Activated CD8-positive, alpha-beta T cell treated with anti-CD3 and anti-CD28 coated beads for 36 hours (primary cell): ENCODE data around the gene PDF. TPM values are rescaled to one million over a fixed set of nuclear protein-coding genes. Genes with fewer than 3 reads are reported as not detected.

Experiments
- ATAC-seq: fragments of 200-7000 bp; cut with Tn5 transposase; one replicate; pipeline ENCODE4 v1.10.0; 2021; ENCODE audit warnings: mild to moderate bottlenecking, moderate library complexity
- CTCF ChIA-PET: fragments of 350-600 bp; sonication (Branson Sonifier 250); formaldehyde crosslinking; loops from one replicate; lab custom pipeline; 2021; ENCODE audit warnings: antibody characterized with exemption; lab: Charles Lee
- POLR2A ChIA-PET: fragments of 350-600 bp; sonication (Branson Sonifier 250); formaldehyde crosslinking; loops from one replicate; lab custom pipeline; 2021; ENCODE audit warnings: antibody characterized with exemption; lab: Charles Lee
- DNase-seq: peaks from one replicate; pipeline ENCODE4 v3.0.0-alpha.2; 2020
- H3K27ac Mint-ChIP-seq: one replicate; pipeline ENCODE4 v1.8.0; 2021; ENCODE audit warnings: mild to moderate bottlenecking, mixed read lengths
- H3K27me3 Mint-ChIP-seq: one replicate; pipeline ENCODE4 v1.8.0; 2021; ENCODE audit warnings: mixed read lengths
- H3K36me3 Mint-ChIP-seq: one replicate; pipeline ENCODE4 v1.8.0; 2021; ENCODE audit warnings: low read depth, mixed read lengths
- H3K4me1 Mint-ChIP-seq: one replicate; pipeline ENCODE4 v1.8.0; 2021; ENCODE audit warnings: low read depth, mixed read lengths
- H3K4me3 Mint-ChIP-seq: one replicate; pipeline ENCODE4 v1.8.0; 2021; ENCODE audit warnings: mild to moderate bottlenecking, moderate library complexity, mixed read lengths
- H3K9me3 Mint-ChIP-seq: one replicate; pipeline ENCODE4 v1.8.0; 2021; ENCODE audit warnings: mixed read lengths
- CTCF ChIP-seq: fragments of 200-600 bp; IDR thresholded peaks from one replicate; pipeline ENCODE4 v1.8.0; 2022; ENCODE audit warnings: antibody characterized with exemption, mild to moderate bottlenecking
- intact Hi-C: fragments of 100-400 bp; cut with micrococcal nuclease; formaldehyde crosslinking; loops from one replicate; pipeline ENCODE4 v1.10.0; 2022
- total RNA-seq, 2 experiments: library from RNA; stranded (reverse); gene quantifications; one replicate each; pipeline ENCODE4 v1.2.3, GENCODE V29; 2021

Gene PDF
- total RNA-seq, 2 experiments from 2014 or later: 16.1 to 19.5 TPM

GRCh38 chr16:69373019-69373418 is 42.6 kb upstream of the PDF start:
- Mint-ChIP-seq H3K27ac (peak overlapping the region; percentile 14), H3K36me3 (peaks cover 51% of the 10 kb centered on the region), H3K4me1 (peaks cover 8% of the 10 kb centered on the region), H3K27me3 (no peaks in the 10 kb centered on the region), H3K9me3 (no peaks in the 10 kb centered on the region), H3K4me3 (no peak overlapping the region)
- CTCF ChIA-PET: no interaction called here
- intact Hi-C loops: no loop called here
- DNase-seq: no peak
- ATAC-seq: no peak
- TF ChIP-seq CTCF: no peak
- POLR2A ChIA-PET: interaction anchor here (0.8 to 1.8 kb wide), 3 partner anchors 16 to 63 kb away, joined by 3 to 6 read pairs (median 3); partner anchors contain the start of gene TMED6

GRCh38 chr16:69371564-69371963 is 41.2 kb upstream of the PDF start:
- POLR2A ChIA-PET: no interaction called here
- ATAC-seq (no peak), DNase-seq (no peak)
- Mint-ChIP-seq H3K27ac (no peak overlapping the region), H3K4me1 (peaks cover 10% of the 10 kb centered on the region), H3K27me3 (no peaks in the 10 kb centered on the region), H3K36me3 (peaks cover 56% of the 10 kb centered on the region), H3K4me3 (no peak overlapping the region), H3K9me3 (no peaks in the 10 kb centered on the region)
- CTCF ChIA-PET: interaction anchor here (1.2 kb wide), 1 partner anchor 25 kb away, joined by 3 read pairs; no protein-coding TSS in a partner anchor
- TF ChIP-seq CTCF: no peak
- intact Hi-C loops: no loop called here

- no peak for ATAC-seq
- ChIA-PET CTCF (no interaction called here), POLR2A (no interaction called here)
- no peaks in the 10 kb centered on the region for H3K27me3 Mint-ChIP-seq
- peaks cover 15% of the 10 kb centered on the region for H3K4me1 Mint-ChIP-seq
- H3K36me3 Mint-ChIP-seq: peaks cover 61% of the 10 kb centered on the region
- no peak overlapping the region for H3K27ac Mint-ChIP-seq
- H3K4me3 Mint-ChIP-seq: no peak overlapping the region
- DNase-seq: no peak
- no peak for TF ChIP-seq CTCF
- H3K9me3 Mint-ChIP-seq: no peaks in the 10 kb centered on the region
- intact Hi-C loops: no loop called here
Measured at GRCh38 chr16:69368866-69369265, 38.5 kb upstream of the PDF start.

GRCh38 chr16:69367980-69368379 is 37.6 kb upstream of the PDF start:
- ATAC-seq (no peak), DNase-seq (no peak)
- CTCF ChIA-PET: no interaction called here
- peaks cover 63% of the 10 kb centered on the region for H3K36me3 Mint-ChIP-seq
- TF ChIP-seq CTCF: no peak
- H3K9me3 Mint-ChIP-seq: no peaks in the 10 kb centered on the region
- H3K27me3 Mint-ChIP-seq: no peaks in the 10 kb centered on the region
- H3K4me3 Mint-ChIP-seq: no peak overlapping the region
- H3K4me1 Mint-ChIP-seq: peaks cover 12% of the 10 kb centered on the region
- H3K27ac Mint-ChIP-seq: peak overlapping the region; percentile 1
- intact Hi-C loops: no loop called here
- POLR2A ChIA-PET: interaction anchor here (0.8 kb wide), 1 partner anchor 17 kb away, joined by 5 read pairs; no protein-coding TSS in a partner anchor

GRCh38 chr16:69366431-69366830 is 36.0 kb upstream of the PDF start:
- ChIA-PET POLR2A (no interaction called here), CTCF (no interaction called here)
- no peak for TF ChIP-seq CTCF
- Mint-ChIP-seq H3K9me3 (no peaks in the 10 kb centered on the region), H3K4me1 (peaks cover 10% of the 10 kb centered on the region), H3K27me3 (no peaks in the 10 kb centered on the region), H3K4me3 (no peak overlapping the region), H3K27ac (peak overlapping the region; percentile 72), H3K36me3 (peaks cover 59% of the 10 kb centered on the region)
- DNase-seq: no peak
- intact Hi-C loops: no loop called here
- ATAC-seq: no peak
